Stimulated activated naive CD8-positive, alpha-beta T cell treated with anti-CD3 and anti-CD28 coated beads, Interleukin-15, Interleukin-2, amounts not matched to agents 100 U/mL and 50 U/mL, for 24 hours (primary cell): Measurements from ENCODE around the gene CLEC20A.

Source experiments
- ATAC-seq: fragments of 150-1000 bp; cut with Tn5 transposase; one replicate; pipeline ENCODE4 v1.10.0; 2021
- DNase-seq: peaks from one replicate; pipeline ENCODE4 v3.0.0; 2021

CLEC20A gene

DNA sequence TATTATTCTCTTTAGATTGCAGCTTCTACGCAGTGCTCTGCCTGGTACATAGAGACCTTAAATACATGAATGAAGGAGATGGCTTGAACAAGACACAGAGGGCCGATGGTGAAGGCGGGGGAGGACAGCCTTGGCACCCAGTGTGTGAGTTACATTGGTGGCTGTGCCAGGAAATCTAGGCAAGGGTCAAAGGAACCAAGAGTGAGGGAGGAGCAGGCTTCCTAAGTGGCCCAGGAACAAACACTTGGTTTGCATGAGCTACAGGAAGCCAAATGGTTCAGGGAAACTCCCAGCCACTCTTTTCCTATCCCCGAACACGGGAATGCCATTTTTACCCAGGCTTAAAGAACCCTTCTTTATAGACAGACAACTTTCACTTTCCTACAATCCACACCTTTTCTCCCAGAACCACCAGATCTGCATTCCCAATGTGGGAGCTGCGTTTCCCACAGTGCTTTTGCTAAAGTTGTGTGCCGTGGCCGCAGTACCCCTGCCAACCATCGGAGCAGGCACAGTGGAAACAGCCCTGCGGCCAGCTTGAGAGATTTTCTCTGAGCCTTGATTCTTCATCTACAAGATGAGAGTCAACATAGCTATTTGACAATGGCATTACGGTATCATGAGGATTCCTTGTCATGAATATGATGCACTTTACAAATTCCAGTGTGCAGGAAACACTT lies 3.5 kb upstream of the CLEC20A start:
- ATAC-seq: no peak
- DNase-seq: no peak

DNA sequence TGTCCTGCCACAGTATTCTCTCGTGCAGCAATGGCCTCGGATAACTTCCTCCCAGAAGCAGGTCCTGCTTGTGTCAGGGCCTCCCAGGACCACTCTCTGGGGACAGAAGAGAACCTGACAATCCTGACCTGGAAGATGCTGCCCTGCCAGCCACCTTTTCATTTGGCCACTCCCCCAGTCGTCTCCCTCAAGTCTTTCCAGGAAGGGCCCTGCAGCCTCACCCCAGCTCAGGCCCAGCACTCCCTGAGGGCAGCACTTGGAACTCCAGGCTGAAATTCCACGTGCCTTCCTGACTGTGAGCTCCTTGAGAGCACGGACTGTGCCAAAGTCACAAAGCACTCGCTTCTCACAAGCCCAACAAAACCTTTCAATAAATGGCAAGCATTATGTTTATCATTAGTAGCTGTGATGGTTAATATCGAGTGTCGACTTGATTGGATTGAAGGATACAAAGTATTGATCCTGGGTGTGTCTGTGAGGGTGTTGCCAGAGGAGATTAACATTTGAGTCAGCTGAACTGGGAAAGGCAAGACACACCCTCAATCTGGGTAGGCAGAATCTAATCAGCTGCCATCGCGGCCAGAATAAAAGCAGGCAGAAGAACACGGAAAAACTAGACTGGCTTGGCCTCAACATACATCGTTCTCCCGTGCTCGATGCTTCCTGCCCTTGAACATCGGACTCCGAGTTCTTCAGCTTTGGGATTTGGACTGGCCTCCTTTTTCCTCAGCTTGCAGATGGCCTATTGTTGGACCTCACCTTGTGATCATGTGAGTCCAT lies 2.3 kb upstream of the CLEC20A start:
- no peak for ATAC-seq
- no peak for DNase-seq

DNA sequence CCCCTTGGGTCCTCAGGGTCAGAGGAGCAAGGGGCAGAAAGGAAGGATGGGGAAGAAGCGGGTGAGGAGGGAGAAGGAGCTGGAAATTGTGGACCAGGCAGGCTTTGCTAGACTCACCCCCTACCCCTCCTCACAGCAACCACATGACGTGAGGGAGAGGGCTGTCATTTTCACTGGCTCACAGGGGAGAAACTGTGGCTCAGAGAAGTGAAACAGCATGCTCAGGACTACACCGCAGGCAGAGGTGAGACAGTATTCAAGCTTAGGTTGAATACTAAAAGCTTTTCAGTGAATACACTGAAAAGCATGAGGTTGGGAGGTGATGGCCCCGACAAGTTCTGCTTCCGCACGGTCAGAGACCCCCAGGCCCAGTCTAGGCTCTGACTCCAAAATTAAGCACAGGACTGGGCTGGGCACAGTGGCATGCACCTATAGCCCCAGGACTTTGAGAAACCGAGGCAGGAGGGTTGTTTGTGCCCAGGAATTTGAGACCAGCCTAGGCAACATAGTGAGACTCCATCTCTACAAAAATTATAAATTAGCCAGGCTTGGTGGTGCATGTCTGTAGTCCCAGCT lies 1.2 kb upstream of the CLEC20A start:
- no peak for ATAC-seq
- DNase-seq: no peak

- ATAC-seq (no peak), DNase-seq (no peak)
Measured at GRCh38 chr1:178495741-178496409, 889 bp downstream of the CLEC20A start.

DNA sequence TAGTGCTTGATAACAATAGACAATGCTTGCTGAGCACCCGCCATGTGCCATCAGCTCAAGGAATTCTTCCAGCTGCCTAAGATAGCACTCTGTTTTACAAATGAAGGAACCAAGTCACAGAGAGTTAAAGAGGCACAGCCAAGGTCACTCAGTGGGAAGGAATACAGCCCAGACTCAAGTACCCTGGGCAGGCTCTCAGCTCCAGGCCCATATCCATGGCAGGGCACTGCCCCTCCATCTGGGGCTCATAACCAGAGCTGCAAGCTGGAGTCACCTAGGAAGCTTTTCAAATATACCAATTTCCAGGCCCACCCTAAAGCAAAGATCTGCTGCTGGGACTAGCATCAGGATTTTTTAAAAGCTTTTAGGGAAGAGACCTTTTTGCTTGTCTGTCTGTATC lies 1.6 kb downstream of the CLEC20A start:
- DNase-seq (no peak), ATAC-seq (no peak)

DNA sequence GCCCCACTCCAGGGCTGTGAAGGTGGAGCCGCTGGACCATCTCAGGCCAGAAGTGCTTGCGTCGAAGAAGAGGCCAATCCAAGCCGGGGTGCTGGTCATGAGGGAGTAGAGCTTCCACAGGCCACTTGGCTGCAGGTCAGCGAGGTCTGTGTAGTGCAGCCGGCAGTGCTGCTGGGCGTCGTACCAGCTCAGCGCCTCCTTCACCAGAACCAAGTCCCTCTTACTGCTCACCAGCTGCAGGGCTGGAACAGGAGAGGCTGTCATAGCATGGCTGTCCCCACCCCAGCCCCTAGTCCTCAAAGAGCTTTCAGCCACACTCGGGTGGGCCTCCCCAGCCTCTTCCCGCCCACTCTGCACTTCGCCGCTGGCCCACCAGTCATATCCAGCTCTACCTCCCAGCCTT lies 2.2 kb downstream of the CLEC20A start:
- ATAC-seq (no peak), DNase-seq (no peak)

- ATAC-seq (no peak), DNase-seq (no peak)
Measured at GRCh38 chr1:178493301-178493741, 3.4 kb downstream of the CLEC20A start.

- DNase-seq: no peak
- ATAC-seq: no peak
Measured at GRCh38 chr1:178492341-178492740, 4.4 kb downstream of the CLEC20A start.

GRCh38 chr1:178491721-178492120 lies 5.0 kb downstream of the CLEC20A start:
- DNase-seq: no peak
- no peak for ATAC-seq

- ATAC-seq (no peak), DNase-seq (no peak)
Measured at GRCh38 chr1:178490967-178491366, 5.8 kb downstream of the CLEC20A start.

GRCh38 chr1:178490136-178490535 lies 6.6 kb downstream of the CLEC20A start:
- no peak for ATAC-seq

DNA sequence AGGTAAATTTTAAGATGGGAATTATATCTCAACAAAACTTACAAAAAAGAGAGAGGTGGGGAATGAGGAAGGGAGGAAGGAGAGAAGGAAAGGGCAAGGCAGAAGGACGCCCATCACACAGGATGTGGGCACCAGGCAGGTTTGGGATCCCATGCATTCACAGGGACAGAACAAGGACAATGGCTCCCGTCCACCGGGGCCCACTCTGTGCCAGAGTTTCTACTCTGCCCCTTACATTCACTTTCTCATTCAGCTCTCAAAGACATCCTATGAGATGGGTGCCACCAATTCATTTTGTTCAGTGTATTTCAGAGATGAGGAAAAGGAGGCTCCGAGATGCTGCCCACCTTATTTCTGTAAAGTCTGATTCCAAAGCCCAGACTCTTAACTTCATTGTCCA lies 7.4 kb downstream of the CLEC20A start:
- DNase-seq (no peak), ATAC-seq (no peak)

More at GRCh38 chr1:178490136-178490535, 6.6 kb downstream of the CLEC20A start:
- no peak for DNase-seq

DNA sequence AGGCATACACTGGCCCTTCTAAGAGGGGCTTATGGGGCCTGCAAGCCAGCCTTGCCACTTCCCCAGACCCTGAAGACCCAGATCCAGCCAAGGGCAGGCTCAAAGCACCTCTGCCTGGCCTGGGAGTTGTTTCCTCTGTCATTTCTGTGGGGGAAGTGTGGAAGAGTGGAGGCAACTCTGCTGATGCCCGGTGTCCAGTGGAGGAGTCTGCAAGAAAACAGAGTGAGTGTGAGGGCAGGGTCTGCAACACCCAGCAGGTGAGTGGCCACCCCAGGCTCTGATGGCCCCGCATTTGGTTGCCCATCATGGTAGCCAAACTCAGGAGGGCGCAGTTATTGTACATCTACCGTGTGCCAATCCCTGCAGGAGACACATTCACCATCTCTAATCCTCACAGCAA lies 8.4 kb downstream of the CLEC20A start:
- ATAC-seq (no peak), DNase-seq (no peak)

GRCh38 chr1:178487070-178487615 lies 9.6 kb downstream of the CLEC20A start:
- ATAC-seq (no peak), DNase-seq (no peak)

DNA sequence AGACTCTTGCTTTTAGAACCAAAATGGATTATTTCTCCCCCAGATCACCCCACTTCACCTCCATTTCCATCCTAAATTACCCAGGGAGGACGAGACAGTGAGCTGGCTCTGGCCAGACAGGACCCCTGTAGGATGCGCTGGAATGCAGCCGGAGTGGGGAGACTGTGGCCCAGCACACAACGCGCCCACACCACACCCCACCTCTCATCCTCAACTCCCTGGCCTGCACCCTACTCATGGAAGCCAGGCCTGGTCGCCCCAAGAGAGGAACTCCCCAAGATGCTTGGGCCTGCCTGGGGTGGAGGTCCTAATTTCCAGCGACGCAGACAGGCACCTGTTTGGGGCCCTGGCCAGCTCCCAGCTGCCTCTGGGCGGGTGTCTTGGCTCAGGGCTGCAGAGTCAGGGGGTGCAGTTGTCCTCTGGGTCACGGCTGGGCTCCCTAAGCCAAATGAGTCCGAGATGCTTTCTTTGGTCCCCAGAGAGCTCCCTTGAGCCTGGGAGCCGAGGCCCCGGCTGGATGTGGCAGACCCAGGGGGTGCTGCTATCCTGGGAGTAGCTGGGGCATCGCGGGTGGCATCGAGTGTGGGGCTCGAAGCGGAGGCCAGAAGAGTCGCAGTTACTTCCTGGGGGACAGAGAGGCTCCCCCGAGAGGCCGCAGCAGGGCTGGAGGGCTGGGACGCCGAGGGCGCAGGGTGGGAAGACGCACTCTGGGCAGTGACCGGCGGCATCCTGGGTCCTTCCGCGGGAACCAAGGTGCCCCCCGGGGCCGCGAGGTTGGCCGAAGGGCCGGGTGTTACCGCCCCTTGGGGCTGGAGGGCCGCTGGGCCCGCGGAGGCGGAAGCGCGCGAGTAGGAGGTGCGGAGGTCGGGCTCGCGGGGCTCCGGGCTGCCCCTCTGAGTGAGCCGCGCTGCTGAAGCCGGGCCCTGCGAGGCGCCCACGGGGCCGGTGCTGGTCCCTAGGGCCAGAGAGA lies 10.4 kb downstream of the CLEC20A start:
- ATAC-seq (no peak), DNase-seq (no peak)

DNA sequence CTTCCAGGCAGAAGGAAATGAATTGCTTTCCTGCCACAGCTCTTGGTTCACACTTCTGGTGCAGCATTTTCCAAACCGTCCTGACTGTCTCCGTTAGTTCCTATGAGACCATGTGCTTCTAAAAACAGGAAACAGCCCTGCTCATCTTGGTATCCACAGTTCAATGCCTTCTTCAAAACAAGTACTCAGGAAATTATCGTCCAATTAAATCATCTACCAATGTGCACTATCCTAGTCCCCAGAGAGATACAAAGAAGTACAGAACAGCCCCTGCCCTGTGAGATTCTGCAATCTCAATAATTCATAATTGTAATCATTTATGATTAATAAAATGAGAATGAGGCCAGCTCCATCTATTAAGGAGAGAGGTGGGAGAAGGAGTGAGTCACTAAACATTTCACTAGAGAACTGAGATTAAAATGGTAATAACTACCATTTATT lies 11.2 kb downstream of the CLEC20A start:
- ATAC-seq (no peak), DNase-seq (no peak)

DNA sequence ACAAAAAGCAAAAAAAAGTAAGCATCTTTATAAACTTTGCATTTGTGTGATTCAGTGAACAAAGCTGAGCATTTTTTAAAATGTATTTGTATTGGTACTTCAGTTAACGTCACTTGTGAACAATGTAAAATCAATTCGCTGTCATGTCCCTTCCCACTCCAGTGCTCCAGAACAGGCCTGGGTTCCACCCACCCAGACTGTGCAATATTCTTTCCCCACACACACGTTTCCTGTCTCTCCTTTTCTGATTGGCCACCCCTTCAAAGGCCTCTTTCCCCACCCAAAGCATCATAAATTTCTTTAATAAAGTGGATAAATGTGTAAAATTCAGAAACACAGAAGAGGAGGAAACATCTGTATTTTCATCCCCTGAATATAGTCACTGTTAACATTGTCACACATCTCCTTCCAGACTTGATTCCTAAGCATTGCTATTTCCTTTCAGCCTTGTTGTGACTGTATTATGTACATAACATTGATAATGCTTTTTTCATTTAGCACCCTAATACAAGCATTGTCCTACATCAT lies 12.0 kb downstream of the CLEC20A start:
- DNase-seq (no peak), ATAC-seq (no peak)

DNA sequence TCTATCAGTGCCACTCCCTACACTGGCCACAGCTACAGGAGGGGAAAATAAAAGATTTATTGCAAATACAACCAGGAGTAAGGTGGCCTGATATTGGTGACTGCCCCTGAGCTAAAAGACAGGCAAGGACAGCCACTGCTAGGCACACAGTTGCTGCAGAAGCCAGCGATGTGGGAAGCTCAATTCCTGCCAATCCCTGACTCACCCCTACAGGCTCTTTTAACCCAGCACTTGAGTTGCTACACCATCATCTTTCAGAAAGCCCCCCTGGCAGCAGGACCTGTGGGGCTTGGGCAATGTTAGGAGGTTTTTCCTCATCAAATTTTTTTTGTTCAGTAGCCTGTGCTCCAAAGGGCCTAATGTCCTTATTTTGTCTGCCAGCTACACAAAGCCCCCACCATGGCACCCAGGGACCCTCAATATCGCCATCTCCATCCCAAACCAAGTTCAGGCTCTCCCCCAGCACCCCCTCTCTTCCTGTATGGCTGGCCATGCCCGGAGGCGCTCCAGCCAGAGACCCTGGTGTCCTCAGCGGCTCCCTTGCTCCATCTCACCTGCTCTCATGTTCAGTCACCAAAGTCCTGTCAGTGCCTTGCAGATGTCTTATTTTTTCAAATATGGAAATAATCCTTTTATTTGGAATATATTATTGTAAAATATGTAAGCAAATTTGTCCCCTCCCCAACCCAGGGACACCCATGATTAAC lies 13.4 kb downstream of the CLEC20A start:
- no peak for ATAC-seq
- DNase-seq: no peak

- DNase-seq (no peak), ATAC-seq (no peak)
Measured at GRCh38 chr1:178477841-178478240, 18.9 kb downstream of the CLEC20A start.

- no peak for DNase-seq
- no peak for ATAC-seq
Measured at GRCh38 chr1:178477373-178477772, 19.4 kb downstream of the CLEC20A start.
